HG03342 (cell line): Measurements from ENCODE around the gene ABLIM2.

Experiments
- ATAC-seq: cut with Tn5 transposase; IDR thresholded peaks from one replicate; pipeline ENCODE4 v1.9.1; 2021; ENCODE audit warnings: mild to moderate bottlenecking, moderate library complexity; ENCODE audit not compliant: unreplicated experiment

The ABLIM2 gene

DNA sequence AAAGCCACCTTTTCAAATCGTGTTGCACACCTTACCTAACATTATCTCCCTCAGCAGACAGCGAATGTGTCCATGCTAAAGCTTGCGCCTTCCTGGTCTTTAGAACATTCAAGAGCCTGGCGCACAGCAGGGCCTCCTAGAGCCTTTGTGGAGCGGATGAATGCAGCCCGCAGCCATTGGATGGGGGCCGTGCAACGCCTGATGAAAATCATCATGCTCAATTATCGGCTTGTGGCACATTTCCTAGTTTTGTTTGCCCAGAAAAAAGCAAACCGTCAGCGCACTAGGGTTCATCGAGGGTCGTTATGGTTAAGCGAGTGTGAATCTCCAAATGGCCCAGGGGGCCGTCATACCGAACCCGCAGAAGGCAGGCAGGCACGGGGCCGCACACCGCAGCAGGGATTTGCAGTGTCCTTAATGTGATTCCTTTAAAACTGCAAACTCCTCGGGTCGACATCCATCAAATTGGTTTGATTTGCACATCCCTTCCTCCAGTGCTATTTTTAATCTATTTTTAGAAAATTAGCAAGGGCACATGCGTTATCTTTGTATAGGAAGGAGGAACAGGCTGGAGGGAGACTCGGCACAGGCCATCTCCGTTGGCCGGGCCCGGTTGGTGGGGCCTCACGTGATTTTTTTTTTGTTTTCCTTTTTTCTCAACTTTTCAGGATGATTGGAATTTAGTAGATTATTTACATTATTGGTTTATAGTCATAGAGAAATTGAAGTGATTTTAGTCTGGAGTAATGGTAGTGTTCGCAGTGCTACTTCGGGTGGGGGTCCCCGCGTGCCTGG, 53.1 kb downstream of the ABLIM2 start:
- no peak for ATAC-seq

DNA sequence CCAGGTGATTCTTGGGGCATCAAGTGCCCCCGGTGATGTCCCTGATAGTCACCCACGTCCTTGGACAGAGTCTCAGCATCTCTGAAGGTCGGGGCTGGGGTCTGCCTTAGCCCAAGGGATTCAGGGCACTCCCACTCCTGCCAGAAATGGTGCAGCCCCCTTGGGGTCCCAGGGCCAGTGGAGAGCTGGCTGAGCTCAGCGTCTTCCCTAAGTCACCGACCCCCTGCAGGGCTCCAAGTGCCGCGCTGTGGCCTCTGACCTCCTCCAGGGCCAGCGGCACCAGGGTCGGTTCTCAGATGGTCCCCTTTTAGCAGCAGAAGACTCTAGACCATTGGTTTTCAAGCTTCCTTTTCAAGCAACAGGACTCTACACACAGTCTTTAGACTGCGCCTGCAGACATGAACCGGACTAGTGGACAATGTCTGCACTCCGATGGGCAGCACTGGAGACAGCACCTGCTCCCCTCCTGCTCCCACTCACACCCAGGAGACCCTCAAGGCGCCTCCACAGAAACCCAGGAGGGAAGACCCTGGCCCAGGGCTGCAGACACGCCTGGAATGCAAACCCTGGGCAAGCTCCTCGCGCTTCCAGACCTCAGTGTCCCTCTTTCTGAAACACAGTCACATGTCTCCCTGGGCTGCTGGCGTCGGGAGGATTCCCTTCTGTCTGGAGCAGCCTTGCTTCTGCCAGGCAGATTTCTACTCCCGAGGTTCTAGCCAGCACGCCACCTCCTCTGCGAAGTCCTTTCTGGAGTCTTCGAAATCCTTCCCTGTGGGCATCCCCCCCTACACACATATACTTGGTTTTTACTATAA, 53.9 kb downstream of the ABLIM2 start:
- no peak for ATAC-seq

DNA sequence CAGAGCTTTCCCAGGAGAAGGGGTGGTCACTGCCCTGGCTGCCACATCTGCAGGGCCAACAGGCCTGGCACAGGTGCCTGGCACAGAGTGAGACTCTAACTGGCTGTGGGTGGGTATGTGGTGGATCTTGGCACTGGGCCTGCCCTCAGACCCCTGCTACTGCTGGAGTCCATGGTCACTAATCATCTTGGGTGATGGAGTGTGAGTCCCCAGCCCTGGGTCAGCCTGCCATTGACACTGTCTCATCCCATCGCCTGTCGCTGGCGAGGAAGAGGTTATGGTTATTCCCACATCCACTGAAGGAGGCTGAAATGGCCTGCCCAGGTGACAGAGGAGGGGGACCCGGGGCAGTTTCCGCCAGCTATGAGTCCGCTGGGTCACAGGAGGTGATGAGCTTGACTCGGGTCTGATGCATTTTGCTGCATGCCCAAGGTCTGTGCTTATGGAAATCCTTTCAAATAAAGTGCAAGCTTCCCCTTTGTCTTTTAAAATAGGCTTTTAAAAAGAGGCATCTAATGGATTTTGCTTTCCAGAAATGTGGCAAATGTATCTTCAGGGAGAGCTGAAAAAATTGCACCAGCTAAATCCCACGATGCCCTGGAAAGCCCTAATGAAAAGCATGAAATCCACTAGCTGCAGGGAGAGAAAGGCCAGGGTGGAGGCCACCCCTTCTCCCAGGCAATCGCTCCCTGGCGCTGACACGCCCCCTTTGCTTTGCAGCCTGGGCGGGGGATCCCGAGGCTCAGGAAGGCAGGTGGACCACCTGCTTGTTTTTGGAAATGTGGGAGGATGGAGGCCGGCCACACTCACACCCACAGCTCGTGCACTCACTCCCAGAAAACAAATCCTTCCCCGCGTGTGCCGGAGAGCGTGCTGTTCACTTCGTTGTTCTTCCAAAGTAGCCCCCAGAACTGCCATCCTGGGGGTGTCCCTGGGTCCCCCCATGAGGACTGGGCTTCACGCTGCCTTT, 54.9 kb downstream of the ABLIM2 start:
- no peak for ATAC-seq

DNA sequence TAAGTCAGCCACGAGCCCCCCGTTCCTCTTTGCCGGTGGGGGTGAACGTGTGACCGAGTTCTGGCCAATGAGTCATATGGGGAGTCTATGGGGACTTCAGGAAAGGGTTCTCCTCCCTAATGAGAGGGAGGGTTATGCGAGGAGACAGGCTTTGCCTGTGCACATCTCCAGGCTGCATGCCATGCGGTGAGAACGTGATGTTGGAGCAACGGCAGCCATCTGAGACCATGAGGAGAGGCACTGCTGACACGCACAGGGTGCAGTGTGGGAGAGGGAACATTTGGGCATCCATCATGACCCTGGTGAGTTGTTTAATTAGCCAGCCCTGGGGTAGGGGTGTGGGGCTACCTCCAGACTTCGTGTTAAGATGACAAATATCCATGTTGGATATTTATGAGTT, 55.8 kb downstream of the ABLIM2 start:
- ATAC-seq: no peak

DNA sequence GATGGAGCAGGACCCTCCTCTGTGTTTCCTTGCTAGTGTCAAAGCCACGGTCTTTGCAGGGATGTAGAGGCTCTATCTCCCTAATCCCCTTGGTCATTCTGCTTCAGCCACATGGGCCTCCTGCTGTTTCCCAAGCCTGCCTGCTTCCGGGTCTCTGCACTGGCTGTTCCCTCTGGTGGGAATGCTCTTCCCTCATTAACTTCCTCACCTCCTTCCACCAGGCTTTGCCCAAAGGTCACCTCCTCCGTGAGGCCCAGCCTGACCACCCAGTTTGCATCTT, 56.6 kb downstream of the ABLIM2 start:
- no peak for ATAC-seq

DNA sequence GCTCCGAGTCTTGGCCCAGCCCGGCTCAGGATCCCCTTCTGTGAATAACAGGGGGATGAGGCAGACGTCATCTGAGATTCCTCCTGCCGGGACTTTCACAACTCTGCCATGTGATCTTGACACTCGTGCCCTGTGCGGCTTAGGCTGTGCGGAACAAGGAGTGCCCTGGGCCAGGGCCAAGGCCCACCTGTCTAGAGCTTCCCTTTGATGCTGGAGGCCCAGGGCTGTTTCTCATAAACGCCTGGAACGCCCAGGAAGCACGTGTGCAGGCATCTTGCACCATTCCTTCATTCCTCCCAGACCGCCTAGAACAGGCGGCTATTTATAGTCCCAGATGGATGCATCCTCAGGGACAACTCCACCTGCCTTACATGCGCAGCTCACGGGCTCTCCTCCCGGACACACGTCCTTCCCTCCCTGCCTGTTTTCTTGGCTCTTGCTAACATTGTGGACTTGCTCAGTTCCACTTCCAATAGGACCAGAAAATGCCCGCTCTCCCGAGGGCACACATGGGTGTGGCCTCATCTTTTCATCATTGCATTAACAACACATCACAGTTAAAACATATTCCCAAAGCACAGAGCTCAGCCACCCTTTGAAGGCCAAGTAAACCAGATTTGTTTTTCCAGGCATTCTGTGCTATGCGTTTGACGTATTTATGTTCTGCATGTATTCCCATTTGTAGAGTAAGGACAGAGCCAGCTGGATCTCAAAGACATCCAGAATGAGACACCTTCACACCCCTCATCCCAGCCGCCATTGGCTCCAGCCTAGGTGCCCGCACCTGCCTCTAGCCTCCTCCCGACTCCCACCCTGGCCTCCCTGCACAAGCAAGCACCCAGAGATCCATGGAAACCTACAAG, 57.2 kb downstream of the ABLIM2 start:
- no peak for ATAC-seq

DNA sequence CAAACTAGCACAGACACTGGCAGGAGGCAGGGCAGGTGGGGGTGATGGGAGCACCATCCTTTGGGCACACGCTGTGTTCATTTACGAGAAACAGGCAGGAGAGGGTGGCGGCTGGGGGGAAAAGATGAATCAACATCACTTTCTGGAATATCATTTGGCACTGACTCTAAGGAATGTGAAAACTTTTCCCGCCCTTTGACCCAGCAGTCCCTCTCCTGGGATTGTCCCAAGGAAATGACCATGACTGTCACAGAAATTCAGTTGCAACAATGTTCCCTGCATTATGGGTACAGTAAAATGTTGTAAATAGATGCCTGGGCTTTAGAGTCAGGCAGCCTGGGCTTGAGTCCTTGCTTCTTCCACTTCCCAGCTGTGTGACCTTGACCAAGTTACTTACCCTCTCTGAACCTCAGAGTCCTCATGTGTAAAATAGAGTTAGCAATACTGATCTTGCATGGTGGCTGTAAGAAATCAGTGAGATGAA, 58.6 kb downstream of the ABLIM2 start:
- no peak for ATAC-seq

DNA sequence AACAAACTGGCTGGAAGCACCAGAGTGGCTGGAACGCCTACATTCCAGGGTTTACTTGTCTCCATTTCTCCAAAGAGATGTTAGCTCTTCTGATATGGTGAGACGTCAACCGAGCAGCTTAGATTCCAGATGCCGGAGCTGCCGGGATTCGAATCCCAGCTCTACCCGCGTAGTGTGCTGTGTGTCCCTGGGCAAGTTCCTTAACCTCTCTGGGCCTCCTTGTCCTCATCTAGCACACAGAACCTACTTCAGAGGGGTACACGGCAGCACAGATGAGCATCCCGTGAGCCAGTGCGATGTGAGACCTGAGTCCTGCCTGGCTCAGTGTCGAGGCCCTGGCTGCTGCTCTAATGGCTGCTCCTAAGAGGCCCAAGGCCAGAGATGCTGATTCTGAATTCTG, 60.1 kb downstream of the ABLIM2 start:
- ATAC-seq: no peak

DNA sequence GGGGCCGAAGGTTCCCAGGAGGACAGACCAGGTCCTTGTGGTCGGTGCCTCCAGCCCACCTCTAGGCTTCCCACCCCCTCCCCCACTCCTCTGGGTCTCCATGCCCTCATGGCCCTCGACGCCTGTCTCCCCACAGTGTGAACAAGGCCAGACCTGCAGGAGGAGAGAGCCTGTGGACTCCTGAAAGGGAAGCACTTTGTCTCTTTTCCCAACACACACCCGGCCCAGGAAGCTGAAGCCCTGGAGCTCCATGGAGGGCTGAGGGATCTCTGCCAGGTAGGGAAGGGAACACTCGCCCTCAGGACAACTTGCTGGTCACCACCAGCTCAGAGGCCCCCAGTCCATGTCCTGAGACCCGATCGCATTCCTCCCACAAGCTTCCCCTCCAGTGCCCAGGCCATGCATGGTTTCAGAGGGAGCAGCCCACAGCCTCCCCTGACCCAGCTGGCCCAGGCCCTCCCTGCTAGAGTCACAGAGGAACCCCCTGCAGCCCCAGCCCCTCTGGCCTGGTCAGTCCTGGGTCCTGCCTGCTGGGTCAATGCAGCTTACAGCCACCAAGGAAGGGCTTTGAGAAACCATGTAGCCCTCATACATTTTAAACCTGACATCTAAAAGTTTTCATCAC, 60.8 kb downstream of the ABLIM2 start:
- ATAC-seq: no peak

DNA sequence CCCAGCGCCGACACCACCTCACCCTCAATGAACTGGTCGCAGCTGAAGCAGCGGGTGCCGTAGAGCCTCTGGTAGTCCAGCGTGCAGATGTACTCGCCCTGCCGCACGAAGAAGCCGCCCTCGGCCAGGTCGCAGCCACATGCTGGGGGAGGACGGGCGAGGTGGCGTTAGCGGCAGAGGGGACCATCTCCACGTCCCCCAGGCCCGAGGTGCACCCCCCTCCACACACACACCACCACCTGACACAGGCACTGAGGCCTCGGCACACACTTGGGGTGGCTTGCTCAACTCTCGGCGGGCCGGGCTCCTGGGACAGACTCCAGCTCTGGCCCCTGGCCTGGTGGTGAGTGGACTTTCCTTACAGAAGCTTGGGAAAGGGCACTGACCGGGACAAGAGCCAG, 61.5 kb downstream of the ABLIM2 start:
- no peak for ATAC-seq

DNA sequence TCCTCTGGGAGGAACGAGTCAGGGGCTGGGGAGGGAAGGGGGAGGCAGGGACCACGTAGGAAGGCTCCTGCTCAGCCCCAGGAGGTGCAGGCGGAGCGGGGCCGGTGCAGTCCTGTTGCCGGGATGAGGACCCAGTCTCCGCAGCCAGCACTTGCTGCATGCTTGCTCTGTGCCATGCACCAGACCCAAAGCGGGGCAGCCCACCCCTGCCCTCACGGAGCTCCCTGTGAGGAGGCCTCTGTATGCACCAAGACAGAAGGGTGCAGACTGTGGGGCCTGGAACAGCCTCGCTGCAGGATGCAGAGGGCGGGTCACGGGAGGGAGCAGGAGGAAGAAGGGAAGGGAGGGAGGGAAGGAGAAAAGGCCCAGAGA, 61.9 kb downstream of the ABLIM2 start:
- ATAC-seq: no peak

DNA sequence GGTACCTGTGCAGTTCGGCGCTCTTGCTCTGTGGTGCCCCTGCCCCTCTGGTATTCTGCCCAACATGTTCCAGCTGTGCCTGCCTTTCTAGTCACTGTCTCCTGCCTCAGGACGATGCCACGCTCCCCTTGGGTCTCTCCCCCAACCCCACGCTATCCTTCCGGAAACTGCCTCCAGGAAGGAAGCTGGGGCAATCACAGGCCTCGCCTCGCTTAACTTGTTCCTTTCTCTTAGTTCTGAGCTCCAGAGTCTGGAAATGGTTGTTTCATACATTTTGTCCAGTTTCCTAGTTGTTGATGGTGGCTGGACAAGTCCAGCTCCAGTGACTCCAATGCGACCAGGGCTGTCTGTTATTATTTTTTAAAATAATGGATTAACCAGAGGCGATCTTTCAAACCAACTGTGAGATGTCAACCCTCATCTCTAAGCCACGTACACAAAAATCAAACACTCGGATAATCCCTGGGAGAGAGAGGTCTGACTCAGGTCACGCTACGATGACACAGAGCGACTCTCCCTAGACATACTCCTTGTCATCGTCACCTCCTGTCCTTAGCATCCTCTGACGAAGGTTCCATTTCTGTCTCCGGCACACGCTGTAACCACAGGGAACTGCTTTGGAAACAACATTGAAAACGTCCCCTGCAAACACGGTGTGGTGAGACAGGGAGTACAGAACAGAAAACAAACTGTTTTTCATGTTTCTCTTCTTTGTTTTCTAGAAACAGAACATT, 62.5 kb downstream of the ABLIM2 start:
- ATAC-seq: no peak

DNA sequence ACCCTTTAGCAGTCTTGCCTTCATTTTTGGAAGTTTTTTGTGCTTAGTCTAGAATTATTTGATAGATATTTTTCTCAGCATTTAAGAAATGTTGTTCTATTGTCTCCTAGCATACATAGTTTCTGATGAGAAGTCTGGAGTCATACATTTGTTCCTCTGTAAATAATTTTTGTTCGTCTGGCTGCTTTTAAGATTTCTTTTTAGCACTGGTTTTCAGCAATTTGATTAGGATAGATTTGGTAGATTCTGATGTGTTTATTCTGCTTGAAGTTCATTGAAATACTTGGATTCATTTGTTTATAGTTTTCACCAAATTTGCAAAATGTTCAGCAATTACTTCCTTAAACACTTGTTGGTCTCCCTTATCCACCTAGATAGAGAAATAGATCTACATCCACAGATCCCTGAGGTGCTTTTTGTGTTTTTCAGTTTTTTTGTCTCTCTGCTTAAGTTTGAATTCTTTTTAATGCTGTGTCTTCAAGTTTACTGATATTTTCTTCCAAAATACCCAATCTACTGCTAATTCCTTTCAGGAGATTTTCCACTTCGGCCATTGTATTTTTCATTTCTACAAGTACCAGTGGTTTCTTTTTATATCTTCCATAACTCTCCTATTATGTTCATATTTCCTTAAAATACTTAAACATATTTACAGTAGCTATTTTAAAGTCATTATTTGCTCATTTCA, 64.9 kb downstream of the ABLIM2 start:
- no peak for ATAC-seq

DNA sequence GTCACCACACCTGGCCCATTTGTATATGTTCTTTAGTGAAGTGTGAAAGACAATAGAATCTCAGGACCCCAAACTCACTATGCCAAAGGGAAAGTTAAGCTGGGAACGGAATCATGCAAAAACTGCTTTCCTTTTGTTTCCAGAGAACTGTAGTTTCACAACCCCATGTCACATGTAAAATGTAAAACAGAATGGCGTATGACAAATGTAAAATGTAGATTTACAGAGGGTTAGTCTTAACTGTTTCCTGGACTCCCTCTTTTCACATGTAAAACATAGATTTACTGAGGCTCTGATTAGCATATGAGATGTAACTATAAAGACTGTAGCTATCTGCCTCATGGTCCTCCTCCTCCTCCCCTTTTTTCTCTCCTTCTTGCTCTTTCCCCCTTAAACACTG, 66.3 kb downstream of the ABLIM2 start:
- ATAC-seq: no peak

DNA sequence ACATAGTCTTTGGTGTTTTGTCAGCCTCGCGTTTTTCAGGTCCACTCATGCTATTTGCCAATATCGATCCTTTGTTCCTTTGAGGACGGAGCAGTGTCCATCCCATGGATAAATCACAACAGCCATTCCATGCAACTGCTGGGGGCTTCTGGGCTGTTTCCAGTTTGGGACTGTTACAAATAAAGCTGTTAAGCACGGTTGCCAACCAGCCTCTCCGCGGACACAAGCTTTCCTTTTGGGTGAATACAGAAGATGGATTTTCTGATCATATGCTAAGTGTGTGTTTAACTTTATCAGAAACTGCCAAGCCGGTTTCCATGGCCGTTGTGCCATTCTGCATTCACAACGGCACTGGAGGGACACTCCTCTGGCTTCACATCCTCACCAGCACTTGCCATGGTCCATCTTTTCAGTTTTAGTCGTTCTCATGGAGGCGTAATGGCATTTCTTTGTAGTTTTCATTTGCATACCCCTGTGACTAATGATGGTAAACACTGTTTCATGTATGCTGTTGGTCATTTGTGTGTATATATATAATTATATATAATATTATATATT, 67.8 kb downstream of the ABLIM2 start:
- ATAC-seq: no peak

DNA sequence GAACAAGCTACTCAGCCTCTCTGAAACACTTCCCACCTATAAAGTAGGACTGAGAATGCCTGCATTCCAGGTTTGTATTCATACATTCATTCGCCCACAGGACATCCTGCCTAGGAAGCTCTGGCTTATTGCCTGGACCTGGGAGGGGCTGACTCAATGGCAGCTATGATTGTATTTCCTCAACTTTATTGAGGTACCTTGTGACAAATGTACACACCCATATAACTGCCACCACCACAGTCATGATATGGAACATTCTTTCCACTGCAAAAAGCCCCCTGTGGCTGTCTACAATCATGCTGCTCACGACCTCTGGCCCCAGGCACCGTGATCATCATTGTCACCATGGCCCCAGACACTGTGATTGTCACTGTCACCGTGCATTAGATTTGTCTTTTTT, 68.3 kb downstream of the ABLIM2 start:
- ATAC-seq: no peak

DNA sequence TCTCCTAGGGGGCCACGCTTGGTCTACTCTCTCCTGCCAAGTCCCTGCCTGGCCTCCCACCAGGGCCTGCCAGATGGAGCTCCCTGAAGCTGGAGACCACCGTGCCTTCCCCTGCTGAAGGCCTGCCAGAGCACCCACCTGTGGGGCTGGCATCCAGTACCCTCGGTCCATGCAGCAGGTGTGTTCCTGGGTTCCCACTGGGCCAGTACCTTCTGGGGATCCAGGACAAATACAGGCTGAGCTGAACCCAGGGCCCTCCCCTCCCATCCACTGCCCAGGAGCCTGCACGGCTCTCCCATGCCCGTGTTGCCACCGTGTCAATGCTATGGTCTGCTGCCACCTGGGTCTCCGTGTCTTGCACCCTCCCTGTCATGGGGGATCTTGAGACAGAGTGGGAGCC, 68.8 kb downstream of the ABLIM2 start:
- ATAC-seq: no peak

DNA sequence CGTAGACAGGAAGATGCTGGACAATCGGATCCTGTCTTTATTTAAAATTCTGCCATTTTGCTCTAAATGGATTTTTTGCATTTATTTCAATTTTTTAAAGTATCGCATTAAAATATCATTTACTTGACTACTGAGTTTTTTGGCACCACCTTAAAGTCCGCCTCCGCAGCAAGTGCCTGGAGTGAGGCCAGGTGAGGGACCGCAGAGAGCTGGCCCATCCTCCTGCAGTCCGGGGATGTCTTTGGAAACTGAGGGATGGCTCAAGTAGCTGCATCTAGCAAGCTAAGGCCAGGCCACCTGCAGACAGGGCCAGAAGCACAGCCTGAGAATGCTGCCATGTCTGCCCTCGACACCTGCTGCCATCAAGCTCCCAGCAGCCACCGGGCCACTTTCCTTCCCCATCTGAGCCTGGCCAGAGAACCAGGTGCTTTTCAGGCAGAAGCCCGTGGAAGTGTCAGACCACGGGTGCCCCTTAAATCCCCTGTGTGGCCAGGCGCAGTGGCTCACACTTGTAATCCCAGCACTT, 69.6 kb downstream of the ABLIM2 start:
- no peak for ATAC-seq
